NB4 (cell line): Measurements from ENCODE around the gene DLD.

Source experiments
- POLR2A ChIP-seq: IDR thresholded peaks from 2 replicates; pipeline ENCODE4 v1.6.1; 2011; ENCODE audit warnings: mild to moderate bottlenecking; ENCODE audit not compliant: insufficient read length; ENCODE audit errors: extremely low read depth
- TF ChIP-seq, protein P1 (sequence below): IDR thresholded peaks from one replicate; pipeline ENCODE4 v1.5.1; 2012; ENCODE audit warnings: low read depth, low read length

GRCh38 chr7:107870427-107871000, 20.5 kb upstream of the DLD start:
- TF ChIP-seq, protein P1, sequence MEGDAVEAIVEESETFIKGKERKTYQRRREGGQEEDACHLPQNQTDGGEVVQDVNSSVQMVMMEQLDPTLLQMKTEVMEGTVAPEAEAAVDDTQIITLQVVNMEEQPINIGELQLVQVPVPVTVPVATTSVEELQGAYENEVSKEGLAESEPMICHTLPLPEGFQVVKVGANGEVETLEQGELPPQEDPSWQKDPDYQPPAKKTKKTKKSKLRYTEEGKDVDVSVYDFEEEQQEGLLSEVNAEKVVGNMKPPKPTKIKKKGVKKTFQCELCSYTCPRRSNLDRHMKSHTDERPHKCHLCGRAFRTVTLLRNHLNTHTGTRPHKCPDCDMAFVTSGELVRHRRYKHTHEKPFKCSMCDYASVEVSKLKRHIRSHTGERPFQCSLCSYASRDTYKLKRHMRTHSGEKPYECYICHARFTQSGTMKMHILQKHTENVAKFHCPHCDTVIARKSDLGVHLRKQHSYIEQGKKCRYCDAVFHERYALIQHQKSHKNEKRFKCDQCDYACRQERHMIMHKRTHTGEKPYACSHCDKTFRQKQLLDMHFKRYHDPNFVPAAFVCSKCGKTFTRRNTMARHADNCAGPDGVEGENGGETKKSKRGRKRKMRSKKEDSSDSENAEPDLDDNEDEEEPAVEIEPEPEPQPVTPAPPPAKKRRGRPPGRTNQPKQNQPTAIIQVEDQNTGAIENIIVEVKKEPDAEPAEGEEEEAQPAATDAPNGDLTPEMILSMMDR, result no peak
- TF ChIP-seq POLR2A, result no peak
